GM19324 (cell line): Measurements from ENCODE around the gene PUM2.
"Not testable (repeated sequence)": the region's sequence is repeated elsewhere in the genome, so short reads cannot be mapped to it uniquely, and the experiment has no call there.

ENCODE experiments used
- ATAC-seq: cut with Tn5 transposase; IDR thresholded peaks from one replicate; pipeline ENCODE4 v1.9.1; 2021; ENCODE audit warnings: mild to moderate bottlenecking, moderate library complexity; ENCODE audit not compliant: unreplicated experiment, low FRiP score

Gene PUM2, protein sequence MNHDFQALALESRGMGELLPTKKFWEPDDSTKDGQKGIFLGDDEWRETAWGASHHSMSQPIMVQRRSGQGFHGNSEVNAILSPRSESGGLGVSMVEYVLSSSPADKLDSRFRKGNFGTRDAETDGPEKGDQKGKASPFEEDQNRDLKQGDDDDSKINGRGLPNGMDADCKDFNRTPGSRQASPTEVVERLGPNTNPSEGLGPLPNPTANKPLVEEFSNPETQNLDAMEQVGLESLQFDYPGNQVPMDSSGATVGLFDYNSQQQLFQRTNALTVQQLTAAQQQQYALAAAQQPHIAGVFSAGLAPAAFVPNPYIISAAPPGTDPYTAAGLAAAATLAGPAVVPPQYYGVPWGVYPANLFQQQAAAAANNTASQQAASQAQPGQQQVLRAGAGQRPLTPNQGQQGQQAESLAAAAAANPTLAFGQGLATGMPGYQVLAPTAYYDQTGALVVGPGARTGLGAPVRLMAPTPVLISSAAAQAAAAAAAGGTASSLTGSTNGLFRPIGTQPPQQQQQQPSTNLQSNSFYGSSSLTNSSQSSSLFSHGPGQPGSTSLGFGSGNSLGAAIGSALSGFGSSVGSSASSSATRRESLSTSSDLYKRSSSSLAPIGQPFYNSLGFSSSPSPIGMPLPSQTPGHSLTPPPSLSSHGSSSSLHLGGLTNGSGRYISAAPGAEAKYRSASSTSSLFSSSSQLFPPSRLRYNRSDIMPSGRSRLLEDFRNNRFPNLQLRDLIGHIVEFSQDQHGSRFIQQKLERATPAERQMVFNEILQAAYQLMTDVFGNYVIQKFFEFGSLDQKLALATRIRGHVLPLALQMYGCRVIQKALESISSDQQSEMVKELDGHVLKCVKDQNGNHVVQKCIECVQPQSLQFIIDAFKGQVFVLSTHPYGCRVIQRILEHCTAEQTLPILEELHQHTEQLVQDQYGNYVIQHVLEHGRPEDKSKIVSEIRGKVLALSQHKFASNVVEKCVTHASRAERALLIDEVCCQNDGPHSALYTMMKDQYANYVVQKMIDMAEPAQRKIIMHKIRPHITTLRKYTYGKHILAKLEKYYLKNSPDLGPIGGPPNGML

DNA sequence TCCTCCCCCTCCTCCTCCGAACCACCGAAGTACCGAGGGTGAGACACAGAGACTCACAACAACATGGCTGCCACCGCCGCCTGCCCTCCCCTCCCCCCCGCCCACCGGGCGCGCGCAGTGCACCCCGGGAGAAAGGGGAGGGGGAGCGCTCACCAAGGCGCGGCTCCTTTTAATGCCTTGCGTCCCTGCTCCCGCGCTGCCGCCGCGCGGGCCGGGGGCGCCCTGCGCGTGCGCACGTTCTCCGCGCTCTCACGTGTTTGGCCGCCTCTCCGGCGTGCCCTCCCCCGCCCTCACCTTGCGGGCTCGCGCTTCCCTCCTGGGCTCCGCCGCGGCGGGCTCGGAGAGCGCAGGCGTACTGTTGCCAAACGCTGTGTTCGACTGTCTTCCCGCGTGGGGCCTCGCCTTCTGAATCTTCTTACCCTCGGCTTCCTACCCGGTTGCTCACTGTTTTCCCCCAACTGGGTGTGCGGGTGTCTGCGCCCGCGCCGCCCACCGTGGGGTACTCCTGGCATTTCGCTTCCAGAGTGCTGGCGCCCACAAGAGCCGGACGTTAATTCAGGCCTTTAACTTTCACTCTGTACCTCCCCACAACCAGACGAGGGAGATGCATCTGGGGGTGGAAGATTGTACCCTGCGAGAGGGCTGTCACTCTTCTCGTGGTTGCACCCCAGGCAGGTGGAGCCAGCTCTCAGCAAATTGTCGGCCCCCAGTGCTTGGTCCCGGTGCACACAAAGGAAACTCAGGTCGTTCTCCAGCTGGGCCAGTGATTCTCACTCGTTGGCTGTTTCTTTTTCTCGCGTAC, at the start of gene PUM2:
TSS of gene PUM2 (minus strand) at position 92 of the 802 bp plus-strand sequence. CDS start 23,484 bp downstream, outside the sequence.
- peak; percentile 92 for ATAC-seq

DNA sequence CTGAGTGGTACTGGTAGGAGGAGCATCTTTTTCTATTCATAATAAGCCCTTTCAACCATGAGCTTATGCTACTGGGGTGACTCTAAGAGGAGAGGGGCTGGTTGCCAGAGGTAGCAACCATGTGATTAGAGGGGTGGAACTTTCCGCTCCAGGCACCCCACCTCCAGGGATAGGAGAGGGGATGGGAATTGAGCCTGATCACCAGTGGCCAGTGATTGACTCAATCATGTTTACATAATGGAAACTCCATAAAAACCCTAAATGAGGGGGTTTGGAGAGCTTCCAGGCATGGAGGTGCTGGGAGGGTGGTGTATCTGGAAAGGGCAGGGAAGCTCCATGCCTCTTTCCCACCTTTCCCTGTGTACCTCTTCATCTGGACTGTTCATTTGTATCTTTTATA, 49.7 kb upstream of the PUM2 start:
- no peak for ATAC-seq

DNA sequence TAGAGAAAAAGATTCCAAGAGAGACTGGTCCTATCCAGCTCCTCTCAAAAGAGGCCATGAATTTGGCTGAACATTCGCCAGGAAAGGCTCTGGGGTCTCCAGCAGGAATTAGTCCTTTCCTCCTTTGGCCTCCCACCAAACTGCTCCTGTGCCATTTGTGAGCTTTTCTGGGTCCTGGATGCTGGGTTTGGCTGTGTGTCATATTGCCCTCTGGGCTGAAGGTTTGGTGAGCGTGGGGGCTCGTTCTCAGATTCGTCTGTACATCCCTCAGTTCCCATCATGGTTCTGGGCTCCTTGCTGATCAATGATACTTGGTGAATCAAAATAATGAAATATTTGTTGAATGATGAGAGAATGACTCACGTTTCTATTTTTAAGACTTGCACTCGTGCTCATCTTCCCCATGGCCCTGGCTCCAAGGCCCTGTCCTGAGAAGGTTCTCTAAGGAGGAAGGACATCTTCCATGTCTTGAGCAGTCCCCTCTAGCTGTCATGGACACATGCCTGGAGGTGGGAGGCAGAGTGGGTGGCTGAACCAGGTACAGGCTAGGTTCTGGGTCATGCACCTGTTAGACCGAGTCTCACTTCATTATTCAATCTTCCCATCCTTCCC, 48.4 kb upstream of the PUM2 start:
- no peak for ATAC-seq

DNA sequence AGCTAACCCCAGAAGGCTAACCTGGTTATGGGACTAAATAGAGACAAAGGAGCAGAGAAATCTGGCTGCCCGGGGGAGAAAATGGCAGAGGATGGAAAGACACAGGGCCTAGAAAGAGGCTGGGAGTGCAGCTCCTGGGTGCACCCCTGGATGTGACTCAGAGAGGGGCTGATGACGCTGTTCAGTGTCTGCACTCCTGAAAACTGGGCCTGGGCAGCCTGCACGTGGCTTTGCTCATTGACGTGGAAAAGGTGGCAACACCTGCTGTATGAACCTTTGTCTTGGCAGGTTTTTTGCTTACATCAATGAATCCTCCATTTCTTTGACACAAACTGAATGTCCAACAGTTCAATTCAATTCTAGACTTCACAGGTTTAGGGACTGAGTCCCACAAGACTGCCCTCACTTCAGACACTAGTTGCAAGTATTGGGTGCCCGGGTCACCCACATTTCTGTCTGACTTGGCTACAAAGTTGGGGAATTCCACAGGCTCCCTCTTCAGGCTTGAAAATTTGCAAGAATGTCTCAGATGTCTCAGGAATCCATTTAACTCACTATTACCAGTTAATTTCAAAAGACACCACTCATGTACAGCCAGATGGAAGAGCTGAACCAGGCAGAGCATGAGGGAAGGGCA, 47.3 kb upstream of the PUM2 start:
- ATAC-seq: no peak

DNA sequence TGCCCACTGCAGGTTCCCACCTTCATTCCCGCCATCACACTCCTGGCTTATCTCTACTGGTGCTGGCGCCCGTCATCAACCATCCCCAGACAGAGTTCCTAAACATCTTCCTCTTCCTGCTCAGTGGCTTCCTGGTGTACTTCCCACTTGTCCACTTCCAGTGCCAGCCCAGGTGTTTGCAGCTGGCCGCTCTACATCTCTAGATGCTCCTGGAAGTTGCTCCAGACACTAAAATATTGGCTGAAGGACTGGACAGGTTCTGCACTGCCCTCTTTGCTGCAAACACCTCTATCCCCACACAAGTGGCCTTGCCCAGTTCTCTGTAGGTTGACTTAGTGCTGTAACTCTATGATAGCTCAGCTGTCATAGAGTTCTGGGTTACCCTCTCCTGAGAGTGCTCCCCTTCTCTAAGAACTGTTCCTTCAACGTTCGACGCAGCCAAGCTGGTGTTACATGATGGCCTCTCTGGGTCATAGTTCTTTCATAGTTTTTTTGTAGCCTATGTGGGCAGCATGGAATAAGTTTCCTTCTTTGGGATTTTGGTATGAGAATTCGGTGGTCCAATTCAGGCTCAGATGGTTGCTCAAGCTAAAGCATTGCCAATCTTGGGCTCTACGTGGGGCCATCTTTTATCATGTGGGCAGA, 45.8 kb upstream of the PUM2 start:
- no peak for ATAC-seq

DNA sequence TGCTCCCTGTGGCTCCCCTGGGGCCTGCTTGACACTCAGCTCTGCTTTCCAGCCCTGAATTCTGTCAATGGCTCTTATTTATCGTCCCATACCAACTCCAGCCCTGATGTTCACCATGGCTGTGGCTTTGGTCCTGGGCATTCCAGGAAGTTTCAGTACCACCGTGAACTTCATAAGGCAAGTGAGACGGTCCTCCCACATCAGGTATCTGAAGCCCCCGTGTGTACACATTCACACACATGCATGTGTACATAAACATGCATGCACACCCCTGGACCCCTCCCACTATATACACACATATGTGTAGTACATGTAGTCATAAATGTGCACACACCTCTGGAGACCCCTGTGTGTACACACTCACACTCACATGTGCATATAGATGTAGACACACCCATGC, 43.3 kb upstream of the PUM2 start:
- no peak for ATAC-seq

DNA sequence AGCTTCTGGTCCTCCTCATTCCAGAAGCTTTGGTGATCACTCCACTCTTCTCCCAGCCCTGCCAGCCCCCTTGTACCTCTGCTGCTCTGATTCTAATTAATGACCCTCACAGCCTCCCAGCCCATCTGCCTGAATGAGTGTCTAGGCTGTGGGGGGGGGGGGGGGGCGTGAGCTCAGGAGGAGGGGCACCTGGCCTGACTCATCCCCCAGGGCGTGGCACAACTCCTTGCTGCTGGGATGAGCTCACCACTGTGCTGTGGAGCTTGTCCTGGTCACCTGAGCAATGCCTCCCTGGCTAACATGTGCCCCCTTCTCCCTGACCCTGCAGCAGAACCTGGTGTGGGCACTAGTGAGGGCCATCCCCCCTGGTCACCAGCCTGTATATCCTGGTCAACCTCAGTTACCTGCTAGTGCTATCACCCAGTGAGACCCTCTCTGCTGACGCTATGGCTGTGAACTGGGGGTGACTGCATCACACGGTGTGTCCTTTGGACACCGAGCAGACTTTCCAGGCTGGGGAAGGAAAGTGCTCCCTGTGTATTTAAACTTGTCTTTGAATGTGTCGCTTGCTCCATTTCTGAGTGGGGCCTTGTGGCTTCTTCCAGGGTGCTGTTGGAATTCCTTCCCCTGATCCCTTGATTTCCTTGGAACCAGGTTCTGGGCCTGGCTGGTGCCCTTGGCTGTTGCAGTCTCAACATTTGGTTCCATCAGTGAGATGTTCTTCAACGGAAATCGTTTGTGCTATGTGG, 41.5 kb upstream of the PUM2 start:
- no peak for ATAC-seq

DNA sequence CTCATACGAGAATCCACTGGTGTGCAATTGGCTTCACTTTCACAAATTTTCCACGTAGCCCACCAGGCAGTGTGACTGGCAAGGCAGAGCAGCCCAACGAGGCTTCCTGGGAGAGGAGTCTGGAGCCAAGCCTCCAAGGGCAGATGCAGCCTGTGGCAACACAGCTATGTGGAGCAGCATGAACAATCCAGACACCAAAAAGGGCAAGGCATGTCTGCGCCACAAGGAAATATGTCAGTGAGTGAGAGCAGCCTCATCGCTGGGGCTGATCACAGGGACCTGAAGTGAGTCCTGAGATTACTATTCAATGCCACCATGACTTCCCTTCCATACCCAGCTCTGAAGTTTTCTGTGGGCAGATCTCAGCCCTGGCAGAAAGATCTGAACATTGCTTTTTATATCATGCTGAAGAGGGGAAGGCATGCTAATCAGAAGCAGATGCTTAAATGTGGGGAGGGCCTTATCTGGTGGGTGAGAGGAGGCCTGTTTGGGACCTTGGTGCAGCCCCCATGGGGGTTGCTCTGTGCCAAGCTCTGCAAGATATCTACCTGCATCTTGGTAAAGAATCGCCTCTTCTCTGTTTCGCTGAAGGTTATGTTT, 40.0 kb upstream of the PUM2 start:
- no peak for ATAC-seq

DNA sequence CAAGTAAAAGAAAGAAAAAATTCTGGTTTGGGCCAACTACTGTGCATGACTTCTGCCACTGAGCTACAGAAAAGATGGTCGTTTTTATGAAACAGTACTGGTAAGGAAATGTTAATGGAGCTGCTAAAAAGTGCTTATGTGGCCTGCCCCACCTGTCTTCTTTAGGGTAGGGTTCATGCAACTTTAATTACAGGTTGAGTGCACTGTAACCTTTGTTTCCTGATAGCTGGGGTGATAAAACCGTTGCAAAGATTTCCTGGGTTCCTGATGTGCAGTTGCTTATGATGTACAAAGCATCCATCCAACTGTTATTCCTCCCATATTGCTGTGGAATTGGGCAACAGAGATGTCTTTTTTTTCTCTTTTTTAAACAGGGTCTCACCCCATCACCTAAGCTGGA, 34.3 kb upstream of the PUM2 start:
- no peak for ATAC-seq

DNA sequence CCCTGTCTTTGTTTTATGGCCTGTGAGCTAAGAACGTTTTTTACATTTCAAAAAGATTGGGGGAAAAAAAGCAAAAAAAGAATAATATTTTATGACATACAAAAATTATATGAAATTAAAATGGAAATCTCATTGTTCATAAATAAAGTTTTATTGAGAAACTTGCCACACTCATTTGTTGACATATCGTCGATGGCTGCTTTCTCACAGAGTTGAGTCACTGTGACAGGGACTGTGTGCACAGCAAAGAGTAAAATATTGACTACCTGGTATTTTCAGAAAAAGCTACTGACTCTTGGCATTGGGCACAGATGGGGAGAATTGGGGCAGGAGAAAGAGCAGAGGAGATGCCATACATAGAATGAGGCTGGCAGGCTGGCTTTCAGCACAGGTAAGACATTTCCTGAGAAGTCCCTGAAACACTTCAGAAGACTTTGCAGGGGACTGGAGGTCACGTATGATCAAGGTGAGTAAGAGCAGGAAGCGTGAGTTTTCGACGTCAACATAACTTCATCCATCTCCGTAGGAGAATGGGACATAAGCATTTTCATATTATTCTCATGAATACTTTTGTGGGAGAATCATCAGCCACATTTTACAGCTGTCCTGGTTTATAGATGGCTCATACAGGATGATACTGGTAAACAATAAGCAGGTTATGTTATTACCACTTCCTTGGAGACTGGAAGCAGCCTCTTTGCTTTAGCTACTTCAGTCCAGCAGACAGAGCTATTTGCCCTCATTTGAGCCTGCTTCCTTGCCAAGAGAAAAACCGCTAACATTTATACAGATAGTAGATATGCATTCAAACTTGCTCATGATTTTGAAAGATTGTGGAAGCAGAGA, 32.5 kb upstream of the PUM2 start:
- no peak for ATAC-seq

DNA sequence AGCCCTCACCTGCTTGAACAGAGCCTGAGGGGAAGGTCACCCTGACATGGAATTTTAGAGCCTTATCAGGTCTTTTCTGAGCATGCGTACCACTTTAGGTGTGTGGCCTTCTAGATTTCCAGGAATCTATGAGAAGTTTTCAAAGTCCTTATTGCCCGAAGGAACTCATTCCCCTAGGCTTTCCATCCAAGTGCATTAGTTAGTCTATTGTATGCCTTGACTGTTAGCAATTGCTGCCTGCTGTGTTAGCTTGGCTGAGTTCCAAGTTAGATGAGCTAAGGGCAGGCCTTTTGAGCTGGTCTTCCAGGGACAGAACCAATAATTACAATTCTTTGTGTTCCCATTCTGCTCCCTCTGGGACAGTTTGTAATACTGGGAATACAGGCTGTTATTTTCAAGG, 30.8 kb upstream of the PUM2 start:
- ATAC-seq: no peak

DNA sequence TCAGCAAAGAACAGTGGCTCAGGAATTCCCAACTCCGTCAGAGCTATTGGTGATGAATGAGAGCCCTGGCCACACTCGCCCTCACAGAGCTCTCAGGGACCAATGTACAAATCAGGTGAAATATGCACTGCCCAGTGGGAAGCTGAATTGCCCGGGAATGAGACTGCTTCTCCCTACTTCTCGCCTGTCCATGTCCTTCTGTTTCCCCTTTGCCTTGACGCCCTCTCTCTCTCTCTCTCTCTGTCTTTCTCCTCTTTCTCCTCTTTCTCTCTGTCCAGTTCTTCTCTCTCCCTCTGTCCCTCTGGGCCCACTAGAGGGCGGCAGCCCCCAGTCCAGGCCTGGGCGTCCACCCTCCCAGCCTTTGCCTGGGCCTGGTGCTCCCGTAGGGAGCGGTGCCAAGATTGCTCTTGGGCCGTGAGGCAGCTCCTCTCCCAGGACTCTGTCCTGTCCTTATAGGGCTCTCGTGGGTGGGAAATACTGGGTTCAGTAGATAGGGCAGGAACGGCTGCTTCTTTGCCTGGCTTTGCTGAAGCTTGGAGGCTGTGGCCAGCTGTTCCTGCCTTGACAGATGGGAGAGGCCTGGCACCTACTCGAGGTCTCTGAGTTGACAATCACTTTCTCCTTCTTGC, 28.4 kb upstream of the PUM2 start:
- no peak for ATAC-seq

DNA sequence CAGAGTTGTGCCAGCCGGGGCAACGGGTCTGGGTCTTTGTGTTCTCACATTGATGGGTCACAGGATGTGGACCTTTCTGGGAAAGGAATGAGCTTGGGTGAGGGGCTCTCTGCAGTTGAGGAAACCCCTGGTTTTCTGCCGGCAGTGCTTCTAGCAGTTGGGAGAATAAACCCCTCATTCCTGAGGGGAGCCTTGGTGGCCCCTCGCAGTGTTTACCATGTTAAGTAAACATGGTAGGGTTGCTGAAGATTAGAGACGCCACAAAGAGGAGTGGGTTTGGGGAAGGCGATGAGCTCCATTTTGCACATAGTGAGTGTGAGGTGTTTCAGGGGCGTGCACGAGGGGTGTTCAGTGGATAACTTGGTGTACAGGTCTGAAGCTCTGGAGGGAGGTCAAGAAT, 27.7 kb upstream of the PUM2 start:
- no peak for ATAC-seq

DNA sequence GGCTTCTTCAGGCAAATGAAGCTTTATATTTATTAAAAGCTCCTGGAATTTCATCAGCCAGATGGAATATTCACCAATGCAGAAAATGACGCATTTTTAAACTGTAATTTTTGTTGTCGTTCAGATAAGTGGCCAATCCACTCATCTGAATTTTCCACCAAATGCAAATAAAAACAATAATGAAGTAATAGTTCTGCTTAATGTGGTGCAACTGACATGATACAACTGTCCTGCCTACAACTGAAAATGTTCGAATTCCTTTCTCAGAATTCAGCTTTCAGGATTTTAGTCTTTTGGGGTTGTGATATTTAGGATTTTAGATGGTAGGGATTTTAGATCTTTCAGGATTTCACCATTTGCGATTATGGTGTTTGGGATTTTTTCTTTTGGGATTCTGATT, 27.1 kb upstream of the PUM2 start:
- ATAC-seq: no peak

DNA sequence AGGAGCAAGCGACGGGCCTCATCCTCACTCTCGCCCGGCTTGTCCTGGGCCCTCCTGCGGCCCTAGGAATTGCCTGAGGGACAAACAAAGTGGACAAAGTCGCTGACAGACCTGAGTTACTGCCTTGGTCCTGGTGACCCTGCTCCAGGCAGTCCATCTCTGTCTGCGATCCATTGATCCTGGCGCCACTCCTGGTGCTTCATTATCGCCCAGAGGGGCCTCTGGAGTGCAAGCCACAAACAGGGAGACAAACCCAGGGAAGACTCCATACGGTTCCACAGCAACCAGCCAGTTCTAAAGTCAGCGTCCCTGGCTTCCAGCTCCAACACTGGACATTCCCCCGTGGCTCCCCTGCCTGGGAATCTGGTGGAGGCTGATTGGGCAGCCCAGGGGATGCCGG, 24.3 kb upstream of the PUM2 start:
- not testable (repeated sequence) for ATAC-seq

DNA sequence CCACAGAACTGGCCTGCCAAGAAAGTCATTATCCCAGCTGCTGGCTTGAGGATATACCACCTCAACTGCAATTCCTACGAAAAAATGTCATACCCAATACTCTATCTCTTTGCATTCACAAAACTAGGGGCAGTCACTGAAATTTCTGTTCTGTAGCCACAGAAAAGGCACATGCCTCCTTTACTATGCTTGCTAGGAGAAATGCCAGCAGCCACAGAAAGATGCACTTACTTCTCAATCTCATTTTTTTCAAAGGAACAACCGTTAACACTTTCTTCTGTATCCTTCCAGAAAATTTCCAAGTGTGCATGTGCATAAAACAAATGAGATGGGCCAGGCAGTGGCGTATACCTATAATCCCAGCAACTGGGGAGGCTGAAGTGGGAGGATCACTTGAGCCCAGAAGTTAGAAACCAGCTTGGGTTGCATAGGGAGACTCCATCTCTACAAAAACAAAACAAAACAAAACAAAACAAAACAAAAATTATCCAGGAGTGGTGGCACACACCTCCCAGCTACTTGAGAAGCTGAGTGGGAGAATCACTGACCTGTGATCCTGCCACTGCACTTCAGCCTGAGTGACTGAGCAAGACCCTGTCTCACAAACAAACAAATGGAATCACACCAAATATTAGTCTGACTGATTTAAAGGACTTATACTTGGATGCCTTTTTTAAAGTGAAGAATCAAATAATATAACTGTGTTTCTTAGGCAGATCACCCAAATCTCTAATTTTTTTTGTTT, 22.4 kb upstream of the PUM2 start:
- no peak for ATAC-seq
